Nephron progenitor cell (in vitro differentiated cells): ENCODE data around the gene EXOC7.

Experiments
- DNase-seq: peaks from one replicate; pipeline ENCODE4 v3.0.0; 2021
- H3K27ac Mint-ChIP-seq: 2 replicates; pipeline ENCODE4 v1.8.0; 2021; ENCODE audit warnings: mild to moderate bottlenecking, moderate library complexity, mixed read lengths
- H3K27me3 Mint-ChIP-seq: 2 replicates; pipeline ENCODE4 v1.8.0; 2021; ENCODE audit warnings: mild to moderate bottlenecking, low read depth, mixed read lengths; ENCODE audit not compliant: poor library complexity
- H3K36me3 Mint-ChIP-seq: 2 replicates; pipeline ENCODE4 v1.8.0; 2021; ENCODE audit warnings: low read depth, mixed read lengths
- H3K4me1 Mint-ChIP-seq: 2 replicates; pipeline ENCODE4 v1.8.0; 2021; ENCODE audit warnings: mixed read lengths
- H3K4me3 Mint-ChIP-seq: 2 replicates; pipeline ENCODE4 v1.8.0; 2021; ENCODE audit warnings: mild to moderate bottlenecking, moderate library complexity, mixed read lengths
- H3K9me3 Mint-ChIP-seq: 2 replicates; pipeline ENCODE4 v1.8.0; 2021; ENCODE audit warnings: mild to moderate bottlenecking, moderate library complexity, mixed read lengths
- CTCF ChIP-seq: fragments of 200-600 bp; sonication (generic); IDR thresholded peaks from 2 replicates; pipeline ENCODE4 v1.5.0; 2021; ENCODE audit warnings: antibody characterized with exemption

EXOC7 gene

GRCh38 chr17:76138896-76139752, 35.5 kb upstream of the EXOC7 start:
- Mint-ChIP-seq H3K9me3 (no peaks in the 10 kb centered on the region), H3K27ac (peak overlapping the region; percentile 50), H3K4me3 (peak overlapping the region; percentile 65), H3K27me3 (peaks cover 99% of the 10 kb centered on the region), H3K36me3 (no peaks in the 10 kb centered on the region), H3K4me1 (peaks cover 51% of the 10 kb centered on the region)
- no peak for TF ChIP-seq CTCF
- no peak for DNase-seq

- Mint-ChIP-seq H3K4me1 (peaks cover 52% of the 10 kb centered on the region), H3K27ac (no peak overlapping the region), H3K4me3 (peak overlapping the region; percentile 74), H3K9me3 (peaks cover 5% of the 10 kb centered on the region), H3K27me3 (peaks cover 99% of the 10 kb centered on the region), H3K36me3 (no peaks in the 10 kb centered on the region)
- no peak for TF ChIP-seq CTCF
- DNase-seq: peak; percentile 63
Observed at GRCh38 chr17:76138234-76138895, 34.8 kb upstream of the EXOC7 start.

GRCh38 chr17:76137351-76138233, 34.0 kb upstream of the EXOC7 start:
- Mint-ChIP-seq H3K9me3 (peaks cover 6% of the 10 kb centered on the region), H3K4me3 (peak overlapping the region; percentile 74), H3K36me3 (no peaks in the 10 kb centered on the region), H3K27ac (no peak overlapping the region), H3K27me3 (peaks cover 99% of the 10 kb centered on the region), H3K4me1 (peaks cover 49% of the 10 kb centered on the region)
- DNase-seq: no peak
- TF ChIP-seq CTCF: no peak

- no peak overlapping the region for H3K4me3 Mint-ChIP-seq
- DNase-seq: no peak
- H3K4me1 Mint-ChIP-seq: peaks cover 43% of the 10 kb centered on the region
- H3K9me3 Mint-ChIP-seq: peaks cover 6% of the 10 kb centered on the region
- H3K27ac Mint-ChIP-seq: no peak overlapping the region
- TF ChIP-seq CTCF: no peak
- H3K36me3 Mint-ChIP-seq: no peaks in the 10 kb centered on the region
- H3K27me3 Mint-ChIP-seq: peaks cover 99% of the 10 kb centered on the region
Observed at GRCh38 chr17:76137001-76137350, 33.4 kb upstream of the EXOC7 start.

GRCh38 chr17:76136276-76137000, 32.9 kb upstream of the EXOC7 start:
- DNase-seq: no peak
- Mint-ChIP-seq H3K36me3 (no peaks in the 10 kb centered on the region), H3K9me3 (peaks cover 6% of the 10 kb centered on the region), H3K4me1 (peaks cover 41% of the 10 kb centered on the region), H3K27ac (no peak overlapping the region), H3K27me3 (peaks cover 99% of the 10 kb centered on the region), H3K4me3 (no peak overlapping the region)
- no peak for TF ChIP-seq CTCF
